ENCODE measurements around the gene SF3B4. TPM values are rescaled to one million over a fixed set of nuclear protein-coding genes. Genes with fewer than 3 reads are reported as not detected.
"Not testable (repeated sequence)": the region's sequence is repeated elsewhere in the genome, so short reads cannot be mapped to it uniquely, and the experiment has no call there.

Gene SF3B4
- total RNA-seq, 2 donors from 2014 or later = 5.7 to 12.3 TPM

- DNase-seq (ENCODE audit: low spot score) = no peak
- TF ChIP-seq CTCF (IDR thresholded peaks at IDR 0.05) = no peak
- no peaks in the 10 kb centered on the region for H3K4me1 ChIP-seq
- H3K36me3 ChIP-seq = peaks cover 51% of the 10 kb centered on the region
- no peaks in the 10 kb centered on the region for H3K27me3 ChIP-seq
- no peak overlapping the region for H3K27ac ChIP-seq
- H3K9me3 ChIP-seq = no peaks in the 10 kb centered on the region
- H3K4me3 ChIP-seq = no peak overlapping the region
These were observed 22.3 kb upstream of the SF3B4 start for GRCh38 chr1:149949911-149950310.

- no peaks in the 10 kb centered on the region for H3K27me3 ChIP-seq
- no peak for TF ChIP-seq CTCF (IDR thresholded peaks at IDR 0.05)
- H3K4me3 ChIP-seq = no peak overlapping the region
- no peak overlapping the region for H3K27ac ChIP-seq
- H3K9me3 ChIP-seq = no peaks in the 10 kb centered on the region
- peaks cover 0 to 12% of the 10 kb centered on the region in 2 donors for H3K4me1 ChIP-seq
- H3K36me3 ChIP-seq = peaks cover 63% of the 10 kb centered on the region
- no peak for DNase-seq (ENCODE audit: low spot score)
These were observed 17.6 kb upstream of the SF3B4 start for GRCh38 chr1:149945206-149945605.

GRCh38 chr1:149942885-149943284 is 15.3 kb upstream of the SF3B4 start:
- Histone ChIP-seq H3K27me3 (no peaks in the 10 kb centered on the region), H3K36me3 (peaks cover 43% of the 10 kb centered on the region), H3K9me3 (no peaks in the 10 kb centered on the region), H3K4me3 (no peak overlapping the region), H3K4me1 (peaks cover 0 to 30% of the 10 kb centered on the region in 2 donors), H3K27ac (no peak overlapping the region)
- no peak for DNase-seq (ENCODE audit: low spot score)
- TF ChIP-seq CTCF (IDR thresholded peaks at IDR 0.05) = no peak

- no peak for DNase-seq (ENCODE audit: low spot score)
These were observed 14.6 kb upstream of the SF3B4 start for GRCh38 chr1:149942207-149942606.

GRCh38 chr1:149940427-149940826 is 12.8 kb upstream of the SF3B4 start:
- no peak overlapping the region for H3K4me3 ChIP-seq
- H3K36me3 ChIP-seq = peaks cover 20% of the 10 kb centered on the region
- H3K4me1 ChIP-seq = peaks cover 0 to 53% of the 10 kb centered on the region in 2 donors
- H3K27ac ChIP-seq = peak overlapping the region in 1 of 2 donors; percentile 89
- no peak for DNase-seq (ENCODE audit: low spot score)
- H3K27me3 ChIP-seq = no peaks in the 10 kb centered on the region
- no peak for TF ChIP-seq CTCF (IDR thresholded peaks at IDR 0.05)
- no peaks in the 10 kb centered on the region for H3K9me3 ChIP-seq

More at GRCh38 chr1:149942207-149942606, 14.6 kb upstream of the SF3B4 start:
- peaks cover 37% of the 10 kb centered on the region for H3K36me3 ChIP-seq
- no peaks in the 10 kb centered on the region for H3K9me3 ChIP-seq
- peak overlapping the region in 1 of 2 donors; percentile 8 for H3K27ac ChIP-seq
- H3K4me3 ChIP-seq = no peak overlapping the region
- no peaks in the 10 kb centered on the region for H3K27me3 ChIP-seq
- H3K4me1 ChIP-seq = peaks cover 0 to 37% of the 10 kb centered on the region in 2 donors
- TF ChIP-seq CTCF (IDR thresholded peaks at IDR 0.05) = peak in 1 of 2 donors; percentile 54

- Histone ChIP-seq H3K27ac (peak overlapping the region; percentile 77 to 89), H3K4me3 (peak overlapping the region in 1 of 2 donors; percentile 25), H3K4me1 (peaks cover 0 to 58% of the 10 kb centered on the region in 2 donors)
- H3K36me3 ChIP-seq; H3K27me3 ChIP-seq; H3K9me3 ChIP-seq; DNase-seq (ENCODE audit: low spot score): not testable (repeated sequence)
These were observed 11.0 kb upstream of the SF3B4 start for GRCh38 chr1:149938668-149939003.
